ENCODE results near the gene ABCA2.

ABCA2 gene, protein sequence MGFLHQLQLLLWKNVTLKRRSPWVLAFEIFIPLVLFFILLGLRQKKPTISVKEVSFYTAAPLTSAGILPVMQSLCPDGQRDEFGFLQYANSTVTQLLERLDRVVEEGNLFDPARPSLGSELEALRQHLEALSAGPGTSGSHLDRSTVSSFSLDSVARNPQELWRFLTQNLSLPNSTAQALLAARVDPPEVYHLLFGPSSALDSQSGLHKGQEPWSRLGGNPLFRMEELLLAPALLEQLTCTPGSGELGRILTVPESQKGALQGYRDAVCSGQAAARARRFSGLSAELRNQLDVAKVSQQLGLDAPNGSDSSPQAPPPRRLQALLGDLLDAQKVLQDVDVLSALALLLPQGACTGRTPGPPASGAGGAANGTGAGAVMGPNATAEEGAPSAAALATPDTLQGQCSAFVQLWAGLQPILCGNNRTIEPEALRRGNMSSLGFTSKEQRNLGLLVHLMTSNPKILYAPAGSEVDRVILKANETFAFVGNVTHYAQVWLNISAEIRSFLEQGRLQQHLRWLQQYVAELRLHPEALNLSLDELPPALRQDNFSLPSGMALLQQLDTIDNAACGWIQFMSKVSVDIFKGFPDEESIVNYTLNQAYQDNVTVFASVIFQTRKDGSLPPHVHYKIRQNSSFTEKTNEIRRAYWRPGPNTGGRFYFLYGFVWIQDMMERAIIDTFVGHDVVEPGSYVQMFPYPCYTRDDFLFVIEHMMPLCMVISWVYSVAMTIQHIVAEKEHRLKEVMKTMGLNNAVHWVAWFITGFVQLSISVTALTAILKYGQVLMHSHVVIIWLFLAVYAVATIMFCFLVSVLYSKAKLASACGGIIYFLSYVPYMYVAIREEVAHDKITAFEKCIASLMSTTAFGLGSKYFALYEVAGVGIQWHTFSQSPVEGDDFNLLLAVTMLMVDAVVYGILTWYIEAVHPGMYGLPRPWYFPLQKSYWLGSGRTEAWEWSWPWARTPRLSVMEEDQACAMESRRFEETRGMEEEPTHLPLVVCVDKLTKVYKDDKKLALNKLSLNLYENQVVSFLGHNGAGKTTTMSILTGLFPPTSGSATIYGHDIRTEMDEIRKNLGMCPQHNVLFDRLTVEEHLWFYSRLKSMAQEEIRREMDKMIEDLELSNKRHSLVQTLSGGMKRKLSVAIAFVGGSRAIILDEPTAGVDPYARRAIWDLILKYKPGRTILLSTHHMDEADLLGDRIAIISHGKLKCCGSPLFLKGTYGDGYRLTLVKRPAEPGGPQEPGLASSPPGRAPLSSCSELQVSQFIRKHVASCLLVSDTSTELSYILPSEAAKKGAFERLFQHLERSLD (N-terminal part only)

DNA sequence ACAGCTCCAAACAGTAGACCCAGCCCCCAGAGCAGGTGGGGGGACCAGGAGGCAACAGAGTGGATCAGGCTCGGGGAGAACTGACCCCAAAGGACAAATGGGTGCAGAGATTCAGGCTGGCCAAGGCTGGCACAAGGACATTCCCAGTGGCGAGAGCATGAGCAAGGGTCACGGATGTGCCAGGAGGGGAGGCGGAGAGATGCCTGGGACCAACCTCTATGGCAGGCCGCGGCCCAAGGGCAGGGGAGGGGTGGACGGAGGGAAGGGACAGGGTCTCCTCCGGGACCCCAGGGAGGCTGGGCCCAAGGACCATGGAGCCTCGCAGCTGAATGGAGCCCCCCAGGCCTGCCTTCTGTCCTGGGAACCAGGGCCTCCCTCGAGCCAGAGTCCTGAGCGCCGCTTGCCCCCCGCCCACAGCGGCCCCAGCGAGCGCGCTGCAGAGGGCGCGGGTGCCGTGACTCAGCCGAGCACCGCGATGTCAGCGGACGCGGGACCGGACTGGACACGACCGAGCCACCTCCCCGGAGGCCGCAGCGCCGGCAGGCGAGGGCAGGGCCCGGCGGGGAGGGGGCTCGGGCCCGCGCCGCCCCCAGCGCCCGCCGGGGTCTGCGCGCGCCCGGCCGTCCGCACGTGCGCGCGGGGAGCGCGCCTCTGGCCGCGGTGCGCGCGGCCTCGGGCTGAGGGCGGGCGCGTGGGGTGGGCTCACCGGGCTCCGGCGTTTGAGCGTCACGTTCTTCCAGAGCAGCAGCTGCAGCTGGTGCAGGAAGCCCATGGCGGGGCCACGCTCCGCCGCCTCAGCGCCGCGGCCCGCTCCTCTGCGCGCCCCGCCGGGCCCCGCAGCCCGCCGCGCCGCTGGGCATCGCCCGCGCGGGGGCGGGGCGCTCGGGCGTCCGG, at the start of gene ABCA2:
TSS of gene ABCA2 (minus strand) at position 869 of the 894 bp plus-strand sequence. CDS start at position 772, 97 bp downstream.
- no peak for DNase-seq (ENCODE audit: low read depth in 3 of 3)

DNA sequence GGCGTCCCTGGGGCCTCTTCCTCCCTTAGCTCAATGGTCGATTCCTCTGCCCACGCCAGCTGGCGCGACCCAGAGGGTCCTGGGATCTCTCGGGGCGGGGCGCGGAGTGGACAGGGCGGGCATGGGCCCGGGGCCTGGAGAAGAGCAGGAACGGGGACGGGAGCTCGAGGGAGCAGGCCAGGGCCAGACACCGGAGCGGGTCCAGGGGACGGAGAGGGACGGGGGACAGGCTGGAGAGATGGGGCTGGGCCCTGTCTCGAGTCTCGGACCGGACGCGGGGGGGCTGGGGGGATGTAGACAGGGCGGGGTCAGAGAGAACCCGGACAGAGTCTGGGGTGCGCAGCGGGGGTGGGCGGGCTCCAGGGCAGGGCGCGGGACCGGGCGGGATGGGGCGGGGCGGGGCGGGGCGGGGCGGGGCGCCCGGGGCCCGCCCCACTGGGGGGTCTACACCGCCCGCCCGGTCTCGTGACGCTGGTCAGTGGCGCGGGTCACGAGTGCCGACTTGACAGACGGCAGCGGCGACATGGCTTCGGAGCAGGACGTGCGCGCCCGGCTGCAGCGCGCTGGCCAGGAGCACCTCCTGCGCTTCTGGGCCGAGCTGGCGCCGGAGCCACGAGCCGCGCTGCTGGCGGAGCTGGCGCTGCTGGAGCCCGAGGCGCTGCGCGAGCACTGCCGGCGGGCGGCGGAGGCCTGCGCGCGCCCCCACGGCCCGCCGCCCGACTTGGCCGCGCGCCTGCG, 49.1 kb upstream of the ABCA2 start, which contains the start of gene UAP1L1:
TSS of gene UAP1L1 (plus strand) at position 508 of the 738 bp plus-strand sequence. CDS start at position 524, 16 bp downstream.
- DNase-seq (ENCODE audit: low read depth in 3 of 3): peak in 2 of 3 experiments; percentile 21 to 54

DNA sequence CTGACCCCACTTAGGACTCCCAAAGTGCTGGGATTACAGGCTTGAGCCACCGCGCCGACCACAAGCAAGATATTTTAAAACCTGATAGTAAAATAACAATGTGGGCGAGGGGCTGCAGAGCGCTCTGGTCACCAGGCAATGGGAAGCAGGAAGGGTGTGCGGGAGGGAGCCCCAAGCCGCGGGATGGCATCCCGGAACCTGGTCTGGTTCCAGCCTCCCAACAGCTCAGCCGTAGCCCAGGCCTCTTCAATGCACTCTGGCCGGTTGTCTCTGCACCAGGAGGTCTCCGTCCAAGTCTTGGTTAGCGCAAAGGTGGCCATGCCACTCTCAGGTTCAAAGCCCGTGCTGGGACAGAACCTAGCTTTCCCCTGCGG, 48.6 kb upstream of the ABCA2 start:
- no peak for DNase-seq (ENCODE audit: low read depth in 3 of 3)

DNA sequence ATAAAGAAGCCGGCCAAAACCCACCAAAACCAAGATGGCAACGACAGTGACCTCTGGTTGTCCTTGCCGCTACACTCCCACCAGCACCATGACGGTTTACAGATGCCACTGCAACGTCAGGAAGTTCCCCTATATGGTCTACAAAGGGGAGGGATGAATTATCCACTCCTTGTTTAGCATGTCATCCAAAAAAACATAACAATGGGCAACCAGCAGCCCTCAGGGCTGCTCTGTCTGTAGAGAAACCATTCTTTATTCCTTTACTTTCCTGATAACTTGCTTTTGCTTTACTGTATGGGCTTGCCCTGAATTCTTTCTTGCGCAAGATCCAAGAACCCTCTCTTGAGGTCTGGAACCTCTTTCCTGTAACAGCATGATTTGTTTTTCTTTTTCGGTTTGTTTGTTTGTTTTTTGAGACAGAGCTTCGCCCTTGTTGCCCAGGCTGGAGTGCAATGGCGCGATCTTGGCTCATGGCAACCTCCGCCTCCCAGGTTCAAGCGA, 47.3 kb upstream of the ABCA2 start:
- DNase-seq (ENCODE audit: low read depth in 3 of 3): no peak

DNA sequence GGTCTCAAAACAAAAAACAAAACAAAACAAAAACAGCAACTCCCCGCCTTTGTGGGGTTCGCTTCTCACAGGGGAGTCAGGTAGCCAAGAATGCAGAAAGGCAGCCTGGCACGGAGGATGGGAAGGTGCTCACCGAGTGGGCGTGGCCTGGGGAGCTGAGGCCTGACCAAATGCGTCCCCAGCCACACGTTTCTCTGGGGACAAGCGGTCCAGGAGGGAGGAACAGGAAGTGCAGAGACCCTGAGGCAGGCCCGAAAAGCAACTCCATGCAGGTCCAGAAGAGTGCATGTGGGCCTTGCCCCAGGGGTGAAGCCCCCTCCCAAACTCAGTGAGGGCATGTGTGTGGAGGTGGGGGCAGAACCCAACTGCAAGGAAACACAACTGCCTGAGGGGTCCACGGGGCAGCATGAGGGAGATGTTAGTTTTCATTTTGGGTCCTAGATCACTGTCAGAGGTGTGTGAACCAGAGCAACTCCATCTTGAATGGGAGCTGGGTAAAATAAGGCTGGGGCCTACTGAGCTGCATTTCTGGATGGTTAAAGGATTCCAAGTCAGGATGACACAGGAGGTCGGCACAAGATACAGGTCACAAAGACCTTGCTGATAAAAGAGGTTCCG, 46.7 kb upstream of the ABCA2 start:
- no peak for DNase-seq (ENCODE audit: low read depth in 3 of 3)

DNA sequence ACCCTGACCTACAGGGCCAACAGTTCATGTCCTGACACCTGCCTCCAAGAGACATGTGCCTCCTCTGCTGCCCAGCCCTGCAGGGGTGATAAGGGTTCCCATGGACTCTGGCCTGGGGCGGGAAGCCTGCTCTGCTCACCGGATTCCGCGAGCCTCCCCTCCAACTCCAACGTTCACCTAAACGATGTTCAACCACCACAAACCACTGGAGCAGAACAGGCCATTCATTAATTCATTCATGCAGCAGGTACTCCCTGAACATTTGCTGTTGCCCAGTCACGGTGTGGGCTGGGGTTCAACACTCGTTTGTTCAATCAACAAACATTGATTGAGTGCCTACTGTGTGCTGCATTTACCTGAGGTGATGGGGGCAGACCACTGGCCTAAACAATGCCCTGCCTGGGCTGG, 46.0 kb upstream of the ABCA2 start:
- DNase-seq (ENCODE audit: low read depth in 3 of 3): no peak

DNA sequence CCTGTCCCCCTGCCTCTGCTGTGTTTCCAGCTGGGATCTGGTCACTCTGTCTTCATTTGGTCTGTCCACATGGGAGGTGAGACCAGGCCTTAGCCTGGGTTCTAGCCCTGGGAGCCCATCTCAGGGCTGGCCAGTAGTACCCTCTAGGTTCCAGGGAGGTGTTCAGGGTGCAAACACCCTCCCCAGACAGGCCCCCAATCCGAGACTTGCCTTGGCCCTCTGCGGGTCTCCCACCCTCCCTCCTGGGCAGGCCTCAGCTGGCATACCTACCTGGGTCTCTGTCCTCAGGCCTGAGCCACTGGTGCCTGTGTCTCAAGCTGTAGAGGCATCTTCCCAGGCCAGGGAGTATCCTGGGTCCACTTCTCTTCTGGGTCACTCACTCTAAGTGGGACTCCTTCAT, 43.2 kb upstream of the ABCA2 start:
- DNase-seq (ENCODE audit: low read depth in 3 of 3): no peak

DNA sequence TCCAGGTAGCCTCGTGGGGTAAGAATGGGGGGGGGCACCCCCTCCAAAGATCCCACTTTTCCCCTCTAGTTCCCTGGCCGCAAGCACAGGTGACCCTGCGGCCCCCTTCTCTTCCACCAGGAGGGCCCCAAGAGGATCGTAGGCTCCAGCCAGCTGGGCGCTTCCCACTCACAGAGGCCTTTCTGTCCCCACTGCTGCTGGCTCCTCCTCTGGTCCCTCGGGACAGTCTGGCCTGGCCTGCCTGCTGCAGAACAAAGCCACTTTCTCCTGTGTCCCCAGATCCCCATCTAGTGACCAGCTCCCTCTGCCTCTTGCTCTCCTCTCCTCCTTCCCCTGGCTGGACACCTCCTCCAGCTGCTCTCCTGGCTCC, 42.9 kb upstream of the ABCA2 start:
- DNase-seq (ENCODE audit: low read depth in 3 of 3): no peak

DNA sequence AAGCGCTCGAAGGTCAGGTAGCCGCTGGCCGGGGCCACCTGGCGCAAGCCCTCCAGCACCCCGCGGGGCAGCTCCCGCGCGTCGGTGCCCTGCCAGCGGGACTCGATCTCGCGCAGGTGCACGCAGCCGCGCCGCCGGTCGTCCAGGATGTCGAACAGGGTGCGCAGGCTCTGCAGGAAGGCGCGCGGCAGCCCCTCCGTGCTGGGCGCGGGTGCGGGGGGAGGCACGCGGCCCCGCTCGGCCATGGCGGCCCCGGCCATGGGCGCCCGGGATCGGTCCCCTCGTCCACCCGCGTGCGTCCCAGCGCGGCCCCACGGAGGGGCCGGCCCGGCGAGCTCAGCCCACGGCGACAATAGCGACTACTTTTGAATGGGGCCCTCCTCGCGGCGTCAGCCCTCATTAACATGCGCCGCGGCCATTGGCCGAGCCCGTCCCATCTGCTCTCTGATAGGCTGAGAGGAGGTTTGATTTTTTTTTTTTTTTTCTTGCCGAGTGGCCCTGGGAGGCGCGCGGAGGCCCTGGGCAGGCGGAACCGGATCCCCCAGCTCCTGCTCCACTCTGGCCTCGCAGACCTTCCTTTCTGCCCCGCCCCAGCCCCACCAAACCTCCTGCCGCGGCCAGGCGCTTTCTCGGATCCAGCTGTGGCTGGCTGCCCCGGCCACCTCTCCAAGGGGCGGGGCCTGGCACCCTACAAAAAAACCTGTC, 42.3 kb upstream of the ABCA2 start, which contains the start of gene SAPCD2:
TSS of gene SAPCD2 (minus strand) at position 357 of the 705 bp plus-strand sequence. CDS start at position 260, 97 bp downstream.
- peak; percentile 61 to 83 (median 68) for DNase-seq (ENCODE audit: low read depth in 3 of 3)

DNA sequence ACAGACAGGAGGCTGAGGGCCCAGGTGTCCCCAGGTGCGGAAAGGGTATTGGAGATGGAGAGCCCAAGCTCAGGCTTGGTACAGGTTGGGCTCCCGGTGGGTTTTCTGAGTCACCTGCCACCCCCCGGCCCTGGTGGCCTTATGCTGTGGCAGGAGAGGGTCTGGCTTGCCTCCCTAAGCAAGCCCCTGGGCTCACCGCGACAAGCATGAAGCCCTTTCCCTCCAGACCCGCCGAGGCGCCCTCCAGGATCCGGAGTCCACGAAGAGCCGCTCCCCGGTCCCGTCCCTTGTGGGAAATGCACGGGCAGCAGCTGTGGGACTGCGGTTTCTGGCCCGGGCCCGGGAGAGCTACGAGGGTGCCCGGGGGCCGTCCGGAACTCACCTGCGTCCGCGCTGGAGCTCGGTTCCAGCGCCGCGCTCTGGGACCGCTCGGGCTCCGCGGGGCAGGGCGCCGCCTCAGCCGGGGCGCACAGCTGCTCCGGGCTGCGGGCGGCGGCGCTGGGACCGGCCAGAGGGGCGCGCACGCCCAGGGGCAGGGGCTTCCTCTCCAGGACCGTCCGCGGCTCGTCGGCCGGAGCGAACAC, 41.6 kb upstream of the ABCA2 start:
- no peak for DNase-seq (ENCODE audit: low read depth in 3 of 3)

DNA sequence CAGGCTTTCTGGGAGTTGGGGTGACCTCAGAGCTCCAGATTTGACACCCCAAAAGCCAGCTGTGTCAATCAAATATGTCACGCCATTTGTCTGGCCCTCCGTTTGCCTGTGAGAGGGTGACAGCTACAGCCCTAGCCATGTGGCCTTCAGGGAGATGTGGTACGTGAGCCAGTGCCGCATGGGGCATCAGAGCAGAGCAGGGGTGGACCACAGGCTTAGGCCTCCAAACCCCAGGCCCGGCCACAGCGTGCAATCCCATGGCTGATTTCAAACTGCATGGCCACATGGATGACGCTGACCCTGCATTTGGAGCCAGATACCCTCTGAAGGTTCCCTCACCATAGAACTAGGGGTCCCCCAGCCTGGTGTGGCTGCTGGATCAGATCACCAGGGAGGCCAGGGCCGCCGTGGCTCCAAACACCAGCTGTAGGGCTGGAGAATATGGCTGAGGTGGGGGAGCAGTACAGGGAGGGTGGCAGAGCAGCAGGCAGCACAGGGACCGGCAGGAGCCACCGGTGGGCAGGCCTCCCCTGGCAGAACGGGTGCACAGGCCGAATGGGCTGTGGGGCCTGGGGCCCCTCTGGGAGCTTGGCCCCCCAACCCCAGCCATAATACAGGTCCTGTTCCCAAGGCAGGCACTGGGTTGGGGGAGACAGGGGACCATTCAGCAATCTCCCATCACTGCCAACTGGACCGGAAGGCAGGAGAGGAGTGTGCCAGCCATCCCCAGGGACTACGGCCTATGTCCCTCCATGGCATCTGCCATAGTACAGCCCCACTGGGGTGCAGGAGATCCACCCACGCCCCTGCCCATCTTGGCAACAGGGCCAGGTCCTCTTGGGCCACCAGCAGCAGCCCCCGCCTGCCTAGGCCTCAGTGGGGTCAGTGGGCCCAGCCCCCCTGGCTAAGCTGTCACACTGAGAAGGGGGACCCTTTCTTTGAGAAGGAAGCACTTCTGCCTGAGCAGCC, 40.8 kb upstream of the ABCA2 start:
- DNase-seq (ENCODE audit: low read depth in 3 of 3): no peak

DNA sequence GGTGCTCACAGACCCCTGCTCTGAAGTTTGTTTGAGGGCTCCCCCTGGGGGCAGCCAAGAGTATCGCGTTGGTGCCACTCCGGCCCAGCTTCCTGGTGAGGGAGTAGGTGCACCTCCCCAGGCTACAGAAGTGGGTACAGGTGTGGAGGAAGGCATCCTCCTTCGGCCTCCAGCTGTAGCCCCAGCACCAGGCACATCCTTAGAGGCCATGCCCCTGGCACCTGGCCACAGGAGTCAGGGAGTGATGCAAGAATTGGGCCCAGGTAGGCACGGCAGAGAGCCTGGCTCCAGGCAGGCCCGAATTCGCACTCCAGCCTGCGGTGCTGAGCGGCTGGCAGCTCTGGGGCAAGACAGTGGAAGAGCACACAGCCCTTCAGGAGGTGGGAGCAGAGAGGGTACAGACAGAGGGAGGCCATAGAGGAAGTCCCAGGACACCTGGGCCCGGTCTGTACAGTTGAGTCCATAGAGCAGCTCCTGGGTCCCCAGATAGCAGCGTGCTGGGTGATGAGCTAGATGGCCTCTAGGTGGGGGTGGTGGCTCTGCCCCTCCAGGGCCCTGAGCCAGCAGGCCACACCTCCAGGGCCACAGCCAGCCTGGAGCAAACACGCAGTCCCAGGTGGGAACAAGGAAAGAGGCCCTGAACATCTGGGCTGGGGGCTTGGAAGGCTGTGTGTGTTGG, 40.0 kb upstream of the ABCA2 start:
- DNase-seq (ENCODE audit: low read depth in 3 of 3): peak; percentile 70 to 83 (median 72)

DNA sequence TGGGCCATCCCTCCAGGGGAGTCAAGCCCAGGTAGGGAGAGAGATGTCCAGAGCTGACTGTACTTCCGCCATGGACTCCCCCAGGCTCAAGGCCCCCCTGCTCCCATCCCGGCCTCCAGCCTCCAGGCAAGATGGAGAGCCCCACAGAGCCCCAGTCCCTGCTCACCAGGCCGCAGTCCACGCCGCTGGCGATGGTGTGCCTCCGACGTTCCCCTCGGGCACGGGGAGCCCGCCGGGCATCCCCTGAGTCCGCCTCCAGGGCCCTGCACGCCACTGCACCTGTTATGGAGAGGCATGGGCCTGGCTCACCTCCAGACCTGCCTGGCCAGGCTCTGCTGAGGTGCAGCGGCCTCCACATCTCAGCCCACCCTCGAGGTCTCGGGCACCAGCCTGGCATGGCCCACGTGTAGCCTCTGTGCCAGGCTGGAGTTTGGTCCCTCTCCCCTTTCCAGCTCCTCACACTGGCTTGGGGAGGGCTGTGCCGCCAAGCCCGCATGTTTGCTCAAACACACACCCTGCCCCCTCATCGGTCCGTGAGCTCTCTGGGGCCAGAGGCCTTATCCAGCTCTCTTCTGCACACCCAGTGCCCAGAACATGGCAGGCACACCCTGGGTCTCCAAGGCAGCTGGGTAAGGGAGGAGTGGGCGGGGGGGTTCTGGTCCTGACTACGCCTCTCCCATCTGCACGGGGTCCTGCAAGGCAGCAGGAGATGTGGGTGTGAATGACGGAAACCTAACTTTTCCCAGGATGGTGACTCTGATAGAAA, 38.2 kb upstream of the ABCA2 start:
- DNase-seq (ENCODE audit: low read depth in 3 of 3): no peak

DNA sequence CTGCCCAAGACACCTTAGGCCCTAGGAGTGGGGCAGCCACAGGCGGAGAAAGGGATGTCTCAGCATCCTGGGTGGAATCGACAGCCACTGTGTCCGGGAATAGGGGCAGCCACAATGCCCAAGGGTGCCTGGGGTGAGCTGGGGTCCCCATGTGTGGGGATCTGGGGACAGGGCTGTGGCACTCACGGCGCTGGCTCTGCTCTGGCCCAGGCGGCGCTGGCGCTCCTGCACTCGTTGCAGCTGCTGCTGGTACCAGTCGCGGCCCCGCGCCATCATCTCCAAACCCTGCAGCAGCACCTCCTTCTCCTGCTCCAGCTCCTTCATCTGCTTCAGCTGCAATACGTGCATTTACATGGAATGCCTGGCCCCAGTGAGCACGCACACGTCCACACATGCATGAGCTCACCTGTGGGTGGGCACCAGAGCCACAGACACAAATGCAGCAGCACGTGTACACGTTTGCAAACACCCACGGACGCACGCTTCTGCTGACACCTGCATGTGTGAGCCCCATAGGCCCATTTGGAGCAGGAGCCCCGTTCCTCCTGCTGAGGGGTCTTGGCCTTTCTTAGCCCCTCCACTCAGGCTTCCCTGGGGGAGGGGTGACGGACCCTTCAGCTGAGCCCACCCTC, 37.4 kb upstream of the ABCA2 start:
- DNase-seq (ENCODE audit: low read depth in 3 of 3): no peak

DNA sequence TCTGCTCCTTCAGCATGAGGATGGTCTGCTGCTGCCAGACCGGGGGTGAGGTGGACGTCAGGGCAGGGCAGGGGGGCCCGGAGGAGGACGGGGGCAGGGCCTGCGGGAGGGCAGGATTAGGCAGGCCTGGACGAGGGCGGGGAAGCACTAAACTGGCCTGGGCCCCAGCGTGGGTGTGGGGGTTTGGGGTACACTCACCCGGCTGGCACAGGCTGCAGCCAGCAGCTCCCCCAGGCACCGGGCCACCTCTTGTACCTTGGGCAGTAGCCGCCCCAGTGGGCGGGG, 36.8 kb upstream of the ABCA2 start:
- no peak for DNase-seq (ENCODE audit: low read depth in 3 of 3)

Data from stimulated activated CD4-positive, alpha-beta T cell treated with anti-CD3 and anti-CD28 coated beads, TNF-alpha, amount 100 ng/mL, for 24 hours (primary cell).